B cell (primary cell): Measurements from ENCODE around the gene NEU2. TPM values are rescaled to one million over a fixed set of nuclear protein-coding genes. Genes with fewer than 3 reads are reported as not detected.

Source experiments
- ATAC-seq: fragments of 200-7000 bp; cut with Tn5 transposase; one replicate; pipeline ENCODE4 v1.10.0; 2021; ENCODE audit warnings: low read depth, mild to moderate bottlenecking, moderate number of reproducible peaks, moderate library complexity
- CTCF ChIA-PET: fragments of 350-600 bp; sonication (Branson Sonifier 250); formaldehyde crosslinking; loops from one replicate; lab custom pipeline; 2021; ENCODE audit warnings: antibody characterized with exemption, inconsistent platforms; lab: Charles Lee
- POLR2A ChIA-PET: fragments of 350-600 bp; sonication (Branson Sonifier 250); formaldehyde crosslinking; loops from one replicate; lab custom pipeline; 2021; ENCODE audit warnings: antibody characterized with exemption; lab: Charles Lee
- DNase-seq: peaks from one replicate; pipeline ENCODE4 v3.0.0; 2013
- H2AFZ ChIP-seq: 2 replicates; pipeline ENCODE4 v1.6.1; 2012; ENCODE audit warnings: mild to moderate bottlenecking, low read depth, low read length; ENCODE audit not compliant: insufficient read depth, poor library complexity, severe bottlenecking
- H3K27ac ChIP-seq, 2 donors: 1 replicate in 1 of 2; 2 replicates in 1 of 2; pipeline ENCODE4 v1.5.1; 2012 to 2013; ENCODE audit warnings: low read length in 2 of 2, mild to moderate bottlenecking in 2 of 2, moderate library complexity in 1 of 2
- H3K27me3 ChIP-seq, 4 experiments: fragments of 200-600 bp in 1 of 4; sonication (generic) in 1 of 4; replicated peaks in 1 of 4; 1 replicate in 2 of 4; 2 replicates in 2 of 4; pipeline versions ENCODE4 v1.6.1 to v1.7.0; 2013 to 2016; ENCODE audit warnings: low read length in 3 of 4, mild to moderate bottlenecking in 2 of 4, mixed read lengths in 1 of 4, moderate library complexity in 1 of 4; ENCODE audit not compliant: insufficient read depth in 4 of 4, control insufficient read depth in 3 of 4; ENCODE audit errors: control extremely low read depth in 1 of 4
- H3K36me3 ChIP-seq, 2 experiments: replicated peaks in 1 of 2; 1 replicate in 1 of 2; 2 replicates in 1 of 2; pipeline versions ENCODE4 v1.6.1 to v1.7.1; 2013; ENCODE audit warnings: low read length in 1 of 2; ENCODE audit not compliant: insufficient read depth in 2 of 2, control insufficient read depth in 1 of 2; ENCODE audit errors: control extremely low read depth in 1 of 2, extremely low read depth in 1 of 2
- H3K4me1 ChIP-seq, 2 donors: fragments of 200-600 bp in 1 of 2; sonication (generic) in 1 of 2; 1 replicate in 1 of 2; 2 replicates in 1 of 2; pipeline versions ENCODE4 v1.5.1 to v1.6.1; 2013 to 2017; ENCODE audit warnings: low read length in 2 of 2; ENCODE audit not compliant: control insufficient read depth in 2 of 2, insufficient read depth in 2 of 2
- H3K4me2 ChIP-seq: replicated peaks from 2 replicates; pipeline ENCODE3; 2012; ENCODE audit warnings: mild to moderate bottlenecking, low read depth, low read length; ENCODE audit not compliant: poor library complexity, severe bottlenecking
- H3K4me3 ChIP-seq, 5 experiments: fragments of 200-600 bp in 1 of 5; sonication (generic) in 1 of 5; 1 replicate in 3 of 5; 2 replicates in 2 of 5; pipeline versions ENCODE4 v1.5.1 to v1.7.0; 2011 to 2016; ENCODE audit warnings: low read length in 4 of 5, mild to moderate bottlenecking in 4 of 5, low read depth in 2 of 5, control low read depth in 1 of 5, moderate library complexity in 1 of 5; ENCODE audit not compliant: insufficient read depth in 1 of 5; ENCODE audit errors: control extremely low read depth in 1 of 5, extremely low read depth in 1 of 5
- H3K79me2 ChIP-seq: fragments of 200-600 bp; sonication (generic); one replicate; pipeline ENCODE4 v1.6.0; 2016; ENCODE audit warnings: low read length; ENCODE audit not compliant: control insufficient read depth, insufficient read depth
- H3K9ac ChIP-seq: fragments of 200-600 bp; sonication (generic); 2 replicates; pipeline ENCODE4 v1.6.1; 2017; ENCODE audit warnings: mild to moderate bottlenecking, low read length, moderate library complexity
- H3K9me3 ChIP-seq, 3 donors: one replicate each; pipeline versions ENCODE4 v1.6.1 to v1.7.1; 2013; ENCODE audit warnings: low read length in 2 of 3; ENCODE audit not compliant: control insufficient read depth in 2 of 3, insufficient read depth in 1 of 3; ENCODE audit errors: control extremely low read depth in 1 of 3
- H4K20me1 ChIP-seq: 2 replicates; pipeline ENCODE4 v1.6.0; 2012; ENCODE audit warnings: mild to moderate bottlenecking, low read length; ENCODE audit not compliant: insufficient read depth, control insufficient read depth, poor library complexity, severe bottlenecking
- H3K27ac Mint-ChIP-seq: one replicate; pipeline ENCODE4 v1.8.0; 2021; ENCODE audit warnings: mixed read lengths
- H3K27me3 Mint-ChIP-seq: one replicate; pipeline ENCODE4 v1.8.0; 2021; ENCODE audit warnings: mixed read lengths
- H3K4me1 Mint-ChIP-seq: one replicate; pipeline ENCODE4 v1.8.0; 2021; ENCODE audit warnings: mixed read lengths
- H3K4me3 Mint-ChIP-seq: one replicate; pipeline ENCODE4 v1.8.0; 2021; ENCODE audit warnings: mixed read lengths
- H3K9me3 Mint-ChIP-seq: one replicate; pipeline ENCODE4 v1.8.0; 2022; ENCODE audit warnings: mixed read lengths; ENCODE audit not compliant: insufficient read depth
- EZH2 ChIP-seq: IDR thresholded peaks from 2 replicates; pipeline ENCODE4 v1.6.1; 2012; ENCODE audit warnings: borderline replicate concordance, low read depth, mild to moderate bottlenecking, moderate library complexity, low read length; ENCODE audit not compliant: insufficient read depth, poor library complexity, severe bottlenecking
- WGBS: methylation state at CpG from one replicate; pipeline ENCODE4 v1.1.5; 2013; ENCODE audit warnings: missing lambda C conversion rate; ENCODE audit not compliant: insufficient coverage; 5-methylcytosine and 5-hydroxymethylcytosine counted together
- intact Hi-C: fragments of 100-400 bp; cut with micrococcal nuclease; formaldehyde crosslinking; loops from one replicate; pipeline ENCODE4 v1.10.0; 2022
- polyA plus RNA-seq: library from polyadenylated mRNA; depleted of rRNA; stranded (reverse); fragments of >200 nt; gene quantifications from 2 replicates; pipeline ENCODE4 v1.2.3, GENCODE V29; 2012
- total RNA-seq, 2 donors: library from RNA; stranded (reverse); fragments of 120-200 nt in 1 of 2; gene quantifications; 1 replicate in 1 of 2; 2 replicates in 1 of 2; pipeline versions ENCODE4 v1.2.3 to v1.2.4, GENCODE V29; 2013 to 2022
- TF ChIP-seq, protein P1 (sequence below): fragments of 200-600 bp; IDR thresholded peaks from one replicate; pipeline ENCODE4 v1.8.0; 2022; ENCODE audit warnings: antibody characterized with exemption, mild to moderate bottlenecking

Gene NEU2
- total and polyA plus RNA-seq, 2 donors (not counting 1 experiment from before 2014, with no cell fraction given), result not detected

DNA sequence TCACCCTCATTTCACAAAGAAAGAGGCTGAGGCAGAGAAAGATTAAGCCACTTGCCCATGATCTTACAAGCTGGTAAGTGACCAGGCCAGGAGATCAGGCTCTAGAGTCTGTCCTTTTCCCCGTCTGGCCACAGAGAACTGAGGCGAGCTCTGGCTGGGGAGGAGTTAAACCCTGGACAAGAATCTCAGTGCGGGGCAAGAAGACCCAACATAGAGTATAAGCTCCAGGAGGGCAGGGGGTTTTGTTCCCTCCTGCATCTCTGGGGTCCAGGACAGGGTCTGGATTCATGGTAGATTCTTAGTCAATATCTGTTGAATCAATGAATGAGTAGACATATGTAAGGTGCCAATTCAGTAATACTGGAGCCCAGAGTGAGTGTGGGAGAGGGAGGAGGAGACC is 14.7 kb downstream of the NEU2 start:
- Histone ChIP-seq H3K4me2 (no peak overlapping the region), H3K4me3 (no peak overlapping the region), H4K20me1 (no peaks in the 10 kb centered on the region), H3K79me2 (no peaks in the 10 kb centered on the region), H3K36me3 (no peaks in the 10 kb centered on the region), H2AFZ (no peak overlapping the region), H3K9me3 (no peaks in the 10 kb centered on the region), H3K9ac (no peak overlapping the region), H3K27me3 (no peaks in the 10 kb centered on the region), H3K4me1 (no peaks in the 10 kb centered on the region), H3K27ac (no peak overlapping the region)
- Mint-ChIP-seq H3K4me3 (no peak overlapping the region), H3K9me3 (no peaks in the 10 kb centered on the region), H3K27me3 (peaks cover 3% of the 10 kb centered on the region), H3K27ac (no peak overlapping the region), H3K4me1 (no peaks in the 10 kb centered on the region)
- 96% methylated on average over 3 of the region's 3 CpGs for WGBS
- no peak for TF ChIP-seq EZH2
- TF ChIP-seq, protein P1, sequence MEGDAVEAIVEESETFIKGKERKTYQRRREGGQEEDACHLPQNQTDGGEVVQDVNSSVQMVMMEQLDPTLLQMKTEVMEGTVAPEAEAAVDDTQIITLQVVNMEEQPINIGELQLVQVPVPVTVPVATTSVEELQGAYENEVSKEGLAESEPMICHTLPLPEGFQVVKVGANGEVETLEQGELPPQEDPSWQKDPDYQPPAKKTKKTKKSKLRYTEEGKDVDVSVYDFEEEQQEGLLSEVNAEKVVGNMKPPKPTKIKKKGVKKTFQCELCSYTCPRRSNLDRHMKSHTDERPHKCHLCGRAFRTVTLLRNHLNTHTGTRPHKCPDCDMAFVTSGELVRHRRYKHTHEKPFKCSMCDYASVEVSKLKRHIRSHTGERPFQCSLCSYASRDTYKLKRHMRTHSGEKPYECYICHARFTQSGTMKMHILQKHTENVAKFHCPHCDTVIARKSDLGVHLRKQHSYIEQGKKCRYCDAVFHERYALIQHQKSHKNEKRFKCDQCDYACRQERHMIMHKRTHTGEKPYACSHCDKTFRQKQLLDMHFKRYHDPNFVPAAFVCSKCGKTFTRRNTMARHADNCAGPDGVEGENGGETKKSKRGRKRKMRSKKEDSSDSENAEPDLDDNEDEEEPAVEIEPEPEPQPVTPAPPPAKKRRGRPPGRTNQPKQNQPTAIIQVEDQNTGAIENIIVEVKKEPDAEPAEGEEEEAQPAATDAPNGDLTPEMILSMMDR, result no peak
- ChIA-PET CTCF (interaction anchor here (0.6 to 1.2 kb wide), 2 partner anchors 18 to 86 kb away, joined by 3 read pairs; no protein-coding TSS in a partner anchor), POLR2A (no interaction called here)
- intact Hi-C loops, result no loop called here
- DNase-seq (no peak), ATAC-seq (no peak)

DNA sequence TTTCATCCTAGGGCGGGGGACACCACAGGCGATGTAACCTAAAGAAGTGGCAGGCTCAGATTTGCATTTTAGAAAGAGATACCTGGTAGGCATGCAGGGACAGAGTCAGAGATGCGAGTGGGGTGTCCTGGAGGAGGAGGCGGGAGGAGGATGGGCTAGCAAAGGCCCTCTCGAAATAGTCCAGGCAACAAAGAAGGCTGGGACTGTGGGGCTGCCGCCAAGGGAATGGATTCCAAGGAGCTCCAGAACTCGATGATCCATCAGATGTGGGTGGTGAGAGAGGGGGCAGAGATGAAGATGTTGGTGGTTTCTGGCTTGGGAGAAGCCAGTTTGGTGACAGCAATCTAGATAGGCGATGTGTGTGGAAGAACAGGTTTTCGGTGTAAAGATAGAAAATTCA is 15.2 kb downstream of the NEU2 start:
- ATAC-seq (no peak), DNase-seq (no peak)
- Histone ChIP-seq H3K27me3 (no peaks in the 10 kb centered on the region), H3K36me3 (no peaks in the 10 kb centered on the region), H3K9me3 (no peaks in the 10 kb centered on the region), H3K27ac (no peak overlapping the region), H3K79me2 (no peaks in the 10 kb centered on the region), H4K20me1 (no peaks in the 10 kb centered on the region), H3K4me3 (no peak overlapping the region), H3K4me1 (no peaks in the 10 kb centered on the region), H2AFZ (no peak overlapping the region), H3K4me2 (no peak overlapping the region), H3K9ac (no peak overlapping the region)
- no peak for TF ChIP-seq EZH2
- TF ChIP-seq, protein P1, result no peak
- Mint-ChIP-seq H3K27me3 (no peaks in the 10 kb centered on the region), H3K9me3 (no peaks in the 10 kb centered on the region), H3K4me1 (no peaks in the 10 kb centered on the region), H3K4me3 (no peak overlapping the region), H3K27ac (no peak overlapping the region)
- WGBS, result 95% methylated on average over 9 of the region's 9 CpGs
- ChIA-PET CTCF (interaction anchor here (0.6 to 1.2 kb wide), 2 partner anchors 19 to 85 kb away, joined by 3 read pairs; no protein-coding TSS in a partner anchor), POLR2A (no interaction called here)
- intact Hi-C loops, result no loop called here
